ENCODE results near the gene LAMB3. TPM values are rescaled to one million over a fixed set of nuclear protein-coding genes. Genes with fewer than 3 reads are reported as not detected.

LAMB3 gene
- total RNA-seq, 1 donor: 5.4 TPM

DNA sequence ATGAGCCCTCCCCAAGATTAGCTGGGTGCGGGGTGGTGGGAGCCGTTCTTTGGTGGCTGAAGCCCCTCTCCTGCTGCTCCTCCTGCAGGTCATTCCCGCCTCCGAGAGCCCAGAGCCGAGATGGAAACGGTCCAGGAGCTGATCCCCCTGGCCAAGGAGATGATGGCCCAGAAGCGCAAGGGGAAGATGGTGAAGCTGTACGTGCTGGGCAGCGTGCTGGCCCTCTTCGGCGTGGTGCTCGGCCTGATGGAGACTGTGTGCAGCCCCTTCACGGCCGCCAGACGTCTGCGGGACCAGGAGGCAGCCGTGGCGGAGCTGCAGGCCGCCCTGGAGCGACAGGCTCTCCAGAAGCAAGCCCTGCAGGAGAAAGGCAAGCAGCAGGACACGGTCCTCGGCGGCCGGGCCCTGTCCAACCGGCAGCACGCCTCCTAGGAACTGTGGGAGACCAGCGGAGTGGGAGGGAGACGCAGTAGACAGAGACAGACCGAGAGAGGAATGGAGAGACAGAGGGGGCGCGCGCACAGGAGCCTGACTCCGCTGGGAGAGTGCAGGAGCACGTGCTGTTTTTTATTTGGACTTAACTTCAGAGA lies 23.4 kb upstream of the LAMB3 start:
- H3K79me2 ChIP-seq (ENCODE audit: insufficient read depth, low read length): no peaks in the 10 kb centered on the region
- peak; percentile 86 for DNase-seq (ENCODE audit: insufficient read length, low spot score, missing footprints)
- TF ChIP-seq, protein P1, sequence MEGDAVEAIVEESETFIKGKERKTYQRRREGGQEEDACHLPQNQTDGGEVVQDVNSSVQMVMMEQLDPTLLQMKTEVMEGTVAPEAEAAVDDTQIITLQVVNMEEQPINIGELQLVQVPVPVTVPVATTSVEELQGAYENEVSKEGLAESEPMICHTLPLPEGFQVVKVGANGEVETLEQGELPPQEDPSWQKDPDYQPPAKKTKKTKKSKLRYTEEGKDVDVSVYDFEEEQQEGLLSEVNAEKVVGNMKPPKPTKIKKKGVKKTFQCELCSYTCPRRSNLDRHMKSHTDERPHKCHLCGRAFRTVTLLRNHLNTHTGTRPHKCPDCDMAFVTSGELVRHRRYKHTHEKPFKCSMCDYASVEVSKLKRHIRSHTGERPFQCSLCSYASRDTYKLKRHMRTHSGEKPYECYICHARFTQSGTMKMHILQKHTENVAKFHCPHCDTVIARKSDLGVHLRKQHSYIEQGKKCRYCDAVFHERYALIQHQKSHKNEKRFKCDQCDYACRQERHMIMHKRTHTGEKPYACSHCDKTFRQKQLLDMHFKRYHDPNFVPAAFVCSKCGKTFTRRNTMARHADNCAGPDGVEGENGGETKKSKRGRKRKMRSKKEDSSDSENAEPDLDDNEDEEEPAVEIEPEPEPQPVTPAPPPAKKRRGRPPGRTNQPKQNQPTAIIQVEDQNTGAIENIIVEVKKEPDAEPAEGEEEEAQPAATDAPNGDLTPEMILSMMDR (IDR thresholded peaks at IDR 0.05; ENCODE audit: extremely low read depth, low read depth, low read length): no peak

DNA sequence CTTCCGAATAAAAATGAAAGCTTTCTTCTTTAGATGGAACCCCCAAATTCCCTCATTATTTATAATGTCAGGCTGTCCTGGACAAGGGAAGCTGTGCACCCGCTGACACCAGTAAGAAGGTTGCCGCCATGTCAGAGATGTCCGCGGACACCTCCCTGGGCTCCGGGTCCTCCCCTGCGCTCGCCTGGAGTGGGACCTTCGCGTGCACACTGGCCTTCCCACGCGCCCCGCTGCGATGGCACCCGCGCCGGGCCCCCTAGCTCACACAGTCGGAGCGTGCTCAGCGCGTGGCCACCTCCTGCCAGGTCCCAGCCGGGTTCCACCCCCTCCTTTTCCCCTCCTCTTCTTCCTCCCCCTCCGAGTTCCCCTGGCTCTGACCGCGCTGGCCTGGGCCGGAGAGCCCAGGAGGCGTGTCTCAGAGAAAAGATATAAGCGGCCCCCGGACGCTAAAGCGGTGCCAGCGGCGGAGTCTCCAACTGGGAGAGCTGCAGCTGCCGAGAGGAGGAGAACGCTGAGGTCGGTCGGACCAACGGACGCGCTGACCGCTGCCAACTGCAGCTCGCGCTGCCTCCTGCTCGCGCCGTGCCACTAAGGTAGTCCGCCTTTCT lies 22.8 kb upstream of the LAMB3 start, which contains the start of gene G0S2:
TSS of gene G0S2 (plus strand) at position 456 of the 608 bp plus-strand sequence. CDS start 273 bp downstream, outside the sequence.
- Histone ChIP-seq H3K27ac (ENCODE audit: low read depth, low read length) (peak within 1 kb of the TSS; percentile 3), H3K79me2 (ENCODE audit: insufficient read depth, low read length) (no peaks in the 10 kb centered on the region), H4K20me1 (ENCODE audit: insufficient read depth, low read length) (no peaks in the 10 kb centered on the region), H3K4me3 (ENCODE audit: insufficient read depth, low read length) (peak within 1 kb of the TSS; percentile 74), H2AFZ (ENCODE audit: low read length) (peak within 1 kb of the TSS; percentile 92), H3K27me3 (ENCODE audit: insufficient read depth, low read length) (peaks cover 18% of the 10 kb centered on the region), H3K4me1 (ENCODE audit: insufficient read depth, low read length) (peaks cover 24% of the 10 kb centered on the region), H3K36me3 (ENCODE audit: insufficient read depth, low read length) (no peaks in the 10 kb centered on the region), H3K4me2 (ENCODE audit: insufficient read depth, low read length) (peak within 1 kb of the TSS; percentile 86), H3K9me3 (ENCODE audit: low read depth, low read length) (no peaks in the 10 kb centered on the region)
- TF ChIP-seq, protein P1 (IDR thresholded peaks at IDR 0.05; ENCODE audit: extremely low read depth, low read depth, low read length): no peak
- peak; percentile 87 for DNase-seq (ENCODE audit: insufficient read length, low spot score, missing footprints)

More for the DNA sequence above, 23.4 kb upstream of the LAMB3 start:
- Histone ChIP-seq H2AFZ (ENCODE audit: low read length) (peak overlapping the region; percentile 92), H3K4me3 (ENCODE audit: insufficient read depth, low read length) (peak overlapping the region; percentile 74), H3K27me3 (ENCODE audit: insufficient read depth, low read length) (peaks cover 19% of the 10 kb centered on the region), H4K20me1 (ENCODE audit: insufficient read depth, low read length) (no peaks in the 10 kb centered on the region), H3K9me3 (ENCODE audit: low read depth, low read length) (no peaks in the 10 kb centered on the region), H3K4me2 (ENCODE audit: insufficient read depth, low read length) (peak overlapping the region; percentile 86), H3K4me1 (ENCODE audit: insufficient read depth, low read length) (peaks cover 24% of the 10 kb centered on the region), H3K36me3 (ENCODE audit: insufficient read depth, low read length) (no peaks in the 10 kb centered on the region), H3K27ac (ENCODE audit: low read depth, low read length) (peak overlapping the region; percentile 3)

DNA sequence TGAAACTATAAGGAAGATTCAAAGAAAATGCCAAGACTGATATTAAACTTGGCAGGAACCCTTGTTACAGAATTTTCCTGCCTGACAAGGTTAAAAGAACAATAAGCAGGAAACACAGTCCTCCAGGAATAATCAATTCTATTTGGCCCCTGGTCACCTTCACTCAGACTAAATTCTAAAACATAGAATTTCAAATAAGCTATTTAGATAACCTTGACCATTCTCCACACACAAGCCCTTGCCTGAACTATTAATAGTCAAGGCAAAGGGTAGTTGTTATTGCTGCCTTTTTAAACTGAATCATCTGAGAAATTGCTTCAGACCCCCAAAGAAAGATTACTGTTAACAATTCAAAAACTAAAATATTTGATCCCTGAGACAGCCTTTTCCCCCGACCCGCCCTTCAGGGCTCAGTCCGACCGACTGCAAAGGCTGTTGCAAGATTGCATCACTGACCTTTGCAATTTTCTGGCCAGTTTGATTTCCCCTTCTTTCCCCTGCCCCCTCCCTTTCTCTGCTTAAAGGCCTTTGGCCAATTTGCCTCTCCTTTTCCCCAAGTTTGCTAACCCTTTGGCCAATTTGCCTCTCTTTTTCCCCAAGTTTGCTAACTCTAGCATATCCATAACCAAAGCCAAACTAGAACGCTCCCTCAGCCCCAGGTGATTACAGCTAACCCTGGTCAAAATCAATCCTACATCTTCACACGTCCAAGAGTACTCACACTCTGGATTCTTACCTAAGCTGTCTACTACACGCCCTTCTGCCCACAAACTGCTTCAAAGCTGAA lies 21.6 kb upstream of the LAMB3 start:
- Histone ChIP-seq H2AFZ (ENCODE audit: low read length) (no peak overlapping the region), H4K20me1 (ENCODE audit: insufficient read depth, low read length) (no peaks in the 10 kb centered on the region), H3K4me3 (ENCODE audit: insufficient read depth, low read length) (no peak overlapping the region), H3K36me3 (ENCODE audit: insufficient read depth, low read length) (no peaks in the 10 kb centered on the region), H3K9me3 (ENCODE audit: low read depth, low read length) (no peaks in the 10 kb centered on the region), H3K27ac (ENCODE audit: low read depth, low read length) (no peak overlapping the region), H3K79me2 (ENCODE audit: insufficient read depth, low read length) (no peaks in the 10 kb centered on the region), H3K27me3 (ENCODE audit: insufficient read depth, low read length) (peaks cover 15% of the 10 kb centered on the region), H3K4me1 (ENCODE audit: insufficient read depth, low read length) (peaks cover 24% of the 10 kb centered on the region), H3K4me2 (ENCODE audit: insufficient read depth, low read length) (peak overlapping the region; percentile 86)
- DNase-seq (ENCODE audit: insufficient read length, low spot score, missing footprints): peak; percentile 31
- TF ChIP-seq, protein P1 (IDR thresholded peaks at IDR 0.05; ENCODE audit: extremely low read depth, low read depth, low read length): no peak

Measured in osteoblast (primary cell).